Right kidney (tissue), 9 donors: ENCODE measurements around the gene FAM90A1.
A peak's percentile ranks its signal among the peaks of the same experiment; 100 is the strongest.
"Not testable (repeated sequence)": the region's sequence is repeated elsewhere in the genome, so short reads cannot be mapped to it uniquely, and the experiment has no call there.

ENCODE experiments used
- DNase-seq: peaks from one replicate; pipeline ENCODE4 v3.0.0-alpha.2; 2016
- long read RNA-seq, 8 donors: transcript quantifications; one replicate each; lab custom pipeline, GENCODE V29; 2026

Gene FAM90A1
- long read RNA-seq, donor 1: 0 reads
- long read RNA-seq, donor 2: 0 reads
- long read RNA-seq, donor 3: 0 reads
- long read RNA-seq, donor 4: 0 reads
- long read RNA-seq, donor 5: 0 reads
- long read RNA-seq, donor 6: 0 reads
- long read RNA-seq, donor 7: 0 reads
- long read RNA-seq, donor 8: 0 reads

- DNase-seq: peak; percentile 31
Observed at GRCh38 chr12:8226992-8227731, at the start of gene FAM90A1. TSS of gene FAM90A1 (minus strand) at chr12:8227618. CDS start at chr12:8224832, 2,786 bp downstream.

DNA sequence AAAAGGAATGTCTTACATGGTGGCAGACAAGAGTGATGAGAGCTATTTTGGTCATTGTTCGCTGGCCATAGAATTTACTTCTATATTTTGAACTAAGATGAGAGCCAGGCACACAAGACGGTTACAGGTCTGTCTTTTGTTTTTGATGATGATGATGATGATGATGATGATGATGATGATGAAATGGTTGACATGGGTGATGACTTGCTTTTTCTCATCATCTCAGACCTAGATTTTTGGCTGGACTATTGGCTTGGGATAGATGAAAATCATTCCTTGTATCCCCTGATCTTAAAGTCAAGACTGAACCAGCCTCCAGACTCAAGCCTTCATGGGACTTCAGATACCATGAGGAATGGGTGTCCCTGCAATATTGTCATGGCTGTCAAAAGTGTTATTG is 49.0 kb upstream of the FAM90A1 start:
- DNase-seq: not testable (repeated sequence)

- not testable (repeated sequence) for DNase-seq
Observed at GRCh38 chr12:8266706-8267105, 39.3 kb upstream of the FAM90A1 start.

GRCh38 chr12:8264236-8264635 is 36.8 kb upstream of the FAM90A1 start:
- not testable (repeated sequence) for DNase-seq

DNA sequence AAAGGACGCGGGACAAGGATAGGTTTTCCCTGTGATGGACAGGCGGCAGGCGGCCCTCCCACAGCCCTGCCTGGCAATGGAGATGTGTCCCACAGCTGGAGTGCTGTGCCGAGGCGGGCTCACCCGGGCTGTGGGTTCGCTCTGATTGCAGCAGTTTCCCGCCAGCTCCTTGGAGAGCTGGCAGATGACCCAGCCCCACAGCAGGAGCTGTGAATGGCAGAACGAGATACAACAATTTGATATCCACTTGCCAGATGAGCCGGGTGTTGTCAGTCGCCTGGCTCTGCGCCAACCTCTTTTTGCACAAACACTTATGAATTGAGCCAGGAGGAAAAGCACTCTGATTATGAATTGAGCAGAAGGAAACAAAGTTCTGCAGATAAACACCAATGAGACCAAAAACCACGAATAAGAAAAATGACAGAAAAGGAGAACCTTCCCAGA is 33.7 kb upstream of the FAM90A1 start:
- not testable (repeated sequence) for DNase-seq

- DNase-seq: not testable (repeated sequence)
Observed at GRCh38 chr12:8256356-8256755, 28.9 kb upstream of the FAM90A1 start.

GRCh38 chr12:8254705-8255104 is 27.3 kb upstream of the FAM90A1 start:
- not testable (repeated sequence) for DNase-seq

DNA sequence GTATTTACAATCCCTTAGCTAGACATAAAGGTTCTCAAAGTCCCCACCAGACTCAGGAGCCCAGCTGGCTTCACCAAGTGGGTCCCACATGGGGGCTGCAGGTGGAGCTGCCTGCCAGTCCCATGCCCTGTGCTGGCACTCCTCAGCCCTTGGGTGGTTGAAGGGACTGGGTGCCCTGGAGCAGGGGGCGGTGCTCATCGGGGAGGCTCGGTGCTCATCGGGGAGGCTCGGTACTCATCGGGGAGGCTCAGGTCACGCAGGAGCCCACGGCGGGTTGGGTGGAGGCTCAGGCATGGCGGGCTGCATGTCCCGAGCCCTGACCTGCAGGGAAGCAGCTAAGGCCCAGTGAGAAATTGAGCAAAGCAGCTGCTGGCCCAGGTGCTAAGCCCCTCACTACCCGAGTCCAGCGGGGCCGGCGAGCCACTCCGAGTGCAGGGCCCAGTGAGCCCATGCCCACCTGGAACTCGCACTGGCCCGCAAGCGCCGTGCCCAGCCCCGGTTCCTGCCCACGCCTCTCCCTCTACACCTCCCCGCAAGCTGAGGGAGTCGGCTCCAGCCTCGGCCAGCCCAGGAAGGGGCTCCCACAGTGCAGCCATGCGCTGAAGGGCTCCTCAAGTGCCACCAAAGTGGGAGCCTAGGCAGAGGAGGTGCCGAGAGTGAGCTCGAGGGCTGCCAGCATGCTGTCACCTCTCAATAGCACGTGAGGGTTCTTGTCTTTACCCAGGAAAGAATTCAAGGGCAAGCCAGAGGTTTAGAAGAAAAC is 24.8 kb upstream of the FAM90A1 start:
- DNase-seq: not testable (repeated sequence)

GRCh38 chr12:8251616-8252015 is 24.2 kb upstream of the FAM90A1 start:
- not testable (repeated sequence) for DNase-seq

- DNase-seq: not testable (repeated sequence)
Observed at GRCh38 chr12:8246941-8247535, 19.6 kb upstream of the FAM90A1 start.

DNA sequence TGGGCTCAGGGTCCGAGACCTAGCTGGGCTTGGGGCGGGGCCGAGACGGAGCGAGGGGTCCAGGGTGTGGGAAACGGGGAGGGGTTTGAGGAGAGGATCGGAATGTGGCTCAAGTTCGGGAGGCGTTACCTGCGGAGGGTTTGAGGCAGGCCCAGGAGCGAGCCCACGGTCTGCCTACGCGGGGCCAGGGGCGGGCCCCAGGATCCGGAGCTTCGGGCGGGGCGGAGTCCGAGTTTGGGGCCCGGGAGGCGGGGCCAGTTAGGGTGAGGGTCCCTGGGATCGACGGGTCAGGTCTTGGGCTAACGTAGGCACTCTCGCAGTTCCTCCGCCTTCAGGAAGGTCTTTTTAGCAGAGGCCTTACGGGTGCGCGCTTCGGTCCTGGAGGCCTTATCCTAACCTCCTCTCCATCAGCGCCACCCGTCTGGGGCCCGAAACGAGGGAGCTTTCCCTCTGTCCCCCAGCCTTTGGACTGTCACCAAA is 16.3 kb upstream of the FAM90A1 start:
- DNase-seq: peak; percentile 82

DNA sequence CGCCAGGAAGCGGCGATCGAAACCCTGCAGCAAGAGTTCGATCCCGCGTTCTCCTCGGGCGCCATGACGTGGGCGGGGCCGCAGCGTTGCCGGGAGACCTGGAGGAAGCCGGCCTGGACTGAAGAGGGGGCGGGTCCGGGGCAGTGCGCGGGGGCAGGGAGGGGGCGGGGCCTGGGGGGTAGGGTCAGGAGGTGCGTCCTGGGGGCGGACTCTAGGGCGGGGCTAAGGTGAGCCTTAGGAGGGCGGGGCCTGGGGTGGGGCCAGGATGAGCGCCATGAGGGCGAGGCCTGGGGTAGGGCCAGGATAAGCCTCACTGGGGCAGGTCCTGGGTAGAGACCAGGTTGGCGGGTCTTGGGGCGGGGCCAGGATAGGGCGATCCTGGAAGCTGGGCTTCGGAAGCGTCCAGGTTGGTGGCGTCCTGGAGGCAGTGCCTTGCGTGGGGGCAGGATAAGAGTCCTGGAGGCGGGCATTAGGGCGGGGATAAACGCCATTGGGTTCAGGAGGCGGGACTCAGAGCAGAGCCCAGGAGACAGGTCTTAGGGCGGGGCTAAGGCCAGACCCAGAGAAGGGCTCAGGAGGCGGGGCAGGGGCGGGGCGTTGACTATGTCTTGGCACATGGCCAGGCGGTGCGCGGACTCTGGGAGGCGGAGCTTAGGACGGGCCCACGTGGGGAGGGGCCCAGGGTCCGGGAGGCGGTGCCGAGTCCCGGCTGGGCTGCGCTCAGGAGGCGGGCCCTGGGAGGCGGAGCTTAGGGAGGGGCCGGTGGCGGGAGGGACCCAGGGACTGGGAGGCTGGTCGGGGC is 15.7 kb upstream of the FAM90A1 start:
- peak; percentile 92 for DNase-seq

DNA sequence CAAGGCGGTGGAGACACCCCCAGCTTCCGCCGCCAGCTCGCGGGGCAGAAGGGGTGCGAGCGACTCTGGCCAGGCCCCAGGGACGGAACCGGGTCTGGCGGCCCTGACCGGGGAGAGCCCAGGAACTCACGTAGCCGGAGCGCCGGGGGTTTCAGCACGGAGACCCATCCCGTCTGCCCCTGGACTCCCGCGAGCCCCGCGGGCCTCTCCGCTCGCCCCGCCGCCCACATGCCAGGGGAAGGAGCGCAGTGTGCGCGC is 15.1 kb upstream of the FAM90A1 start:
- DNase-seq: peak; percentile 80

GRCh38 chr12:8241917-8242621 is 14.7 kb upstream of the FAM90A1 start:
- DNase-seq: not testable (repeated sequence)

DNA sequence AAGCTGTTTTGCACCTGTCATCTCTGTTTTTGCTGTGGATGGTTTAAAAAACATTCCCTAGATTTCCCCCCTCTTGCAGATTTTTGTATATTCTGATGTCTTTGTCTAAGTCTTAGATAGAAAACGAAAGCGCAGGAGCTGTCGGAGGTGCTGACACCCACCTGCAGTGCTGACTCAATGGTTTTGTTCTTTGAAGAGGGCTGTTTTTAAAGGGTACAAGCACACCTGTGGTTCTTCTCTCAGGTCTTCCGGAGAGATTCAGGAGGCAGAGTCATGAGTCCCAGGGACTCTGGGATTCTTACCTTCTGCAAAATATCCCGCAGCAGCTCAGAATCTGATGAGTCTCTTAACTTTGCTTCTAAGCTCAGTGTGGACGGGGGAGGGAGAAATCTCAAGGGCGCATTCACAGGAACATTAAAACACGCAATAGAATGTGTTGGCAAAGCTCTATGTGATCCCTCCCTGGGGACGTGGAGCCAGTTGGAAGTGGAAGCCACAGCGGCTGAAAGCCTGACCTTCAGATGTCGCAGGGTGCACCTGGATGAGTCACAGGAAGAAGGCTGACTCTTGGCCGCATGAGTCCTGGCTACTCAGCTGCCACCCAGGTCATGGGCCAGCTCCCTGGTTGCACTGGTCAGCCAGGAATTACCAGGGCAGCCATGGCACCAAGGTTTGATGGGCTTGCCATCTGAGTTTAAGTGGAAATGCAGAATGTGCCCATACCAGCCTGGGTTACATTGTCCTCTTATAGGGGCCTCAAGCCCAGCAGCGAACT is 13.1 kb upstream of the FAM90A1 start:
- DNase-seq: not testable (repeated sequence)

GRCh38 chr12:8237031-8237430 is 9.6 kb upstream of the FAM90A1 start:
- not testable (repeated sequence) for DNase-seq

- not testable (repeated sequence) for DNase-seq
Observed at GRCh38 chr12:8235316-8236157, 8.1 kb upstream of the FAM90A1 start.

DNA sequence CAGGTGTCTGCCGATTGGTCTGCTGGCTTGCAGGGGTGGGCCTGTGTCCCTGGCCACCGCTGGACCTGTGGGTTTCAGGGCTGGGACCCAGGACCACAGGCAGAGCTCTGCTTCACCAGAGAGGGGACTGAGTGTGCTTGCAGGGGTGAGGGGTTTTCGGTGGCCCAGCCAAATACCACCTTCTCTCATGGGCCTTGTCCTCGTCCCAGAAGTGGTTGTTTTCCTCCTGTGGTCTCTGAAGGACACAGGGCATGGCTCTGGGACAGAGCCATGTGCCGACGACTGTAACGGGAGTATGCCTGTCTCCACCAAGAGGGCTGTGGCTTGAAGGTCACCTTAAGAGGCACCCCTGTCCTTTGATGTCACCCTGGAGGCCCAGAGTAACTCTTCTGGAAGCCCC is 7.3 kb upstream of the FAM90A1 start:
- not testable (repeated sequence) for DNase-seq

DNA sequence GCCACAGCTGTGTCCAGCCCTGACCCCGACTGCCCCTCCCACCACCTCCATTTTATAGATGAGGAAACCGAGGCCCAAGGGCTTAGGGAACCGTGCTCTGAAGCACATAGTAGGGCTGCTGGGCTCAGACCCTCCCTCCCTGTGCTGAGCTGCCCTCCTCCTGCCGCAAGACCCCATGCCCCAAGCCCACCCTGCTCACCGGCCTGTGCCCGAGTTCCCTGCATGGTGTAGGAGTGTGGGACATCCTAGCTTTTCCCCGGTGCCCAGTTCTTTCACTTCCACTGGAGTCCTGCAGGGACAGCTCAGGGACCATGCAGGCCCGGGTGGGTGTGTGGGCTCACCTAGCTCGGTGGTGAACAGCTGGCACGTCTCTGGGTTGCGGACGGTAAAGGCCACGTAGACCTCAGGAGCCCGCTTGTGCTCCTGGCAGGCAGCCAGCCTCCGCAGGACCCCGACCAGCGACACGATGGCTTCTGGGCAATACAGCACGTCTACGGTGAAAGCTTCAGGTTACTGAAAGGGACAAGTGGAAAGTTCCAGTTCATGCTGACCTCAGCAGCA is 6.6 kb upstream of the FAM90A1 start:
- not testable (repeated sequence) for DNase-seq
